SIG-M5 treated with dmso at 0.1 percent for 504 hours (cell line): ENCODE data around the gene XRCC5.
"Not testable (repeated sequence)": the region's sequence is repeated elsewhere in the genome, so short reads cannot be mapped to it uniquely, and the experiment has no call there.

Source experiments
- DNase-seq: peaks from one replicate; lab custom pipeline; 2025; ENCODE audit not compliant: unreplicated experiment; lab: John Stamatoyannopoulos, UW

Gene XRCC5

GRCh38 chr2:216192931-216193330 lies 83.8 kb downstream of the XRCC5 start:
- no peak for DNase-seq

- DNase-seq, result no peak
Observed at GRCh38 chr2:216194013-216194412, 84.9 kb downstream of the XRCC5 start.

GRCh38 chr2:216194561-216194960 lies 85.4 kb downstream of the XRCC5 start:
- DNase-seq, result no peak

- no peak for DNase-seq
Observed at GRCh38 chr2:216195565-216196029, 86.4 kb downstream of the XRCC5 start.

GRCh38 chr2:216201692-216202306 lies 92.7 kb downstream of the XRCC5 start:
- no peak for DNase-seq

- no peak for DNase-seq
Observed at GRCh38 chr2:216202626-216203250, 93.6 kb downstream of the XRCC5 start.

- DNase-seq, result peak; percentile 78
Observed at GRCh38 chr2:216205486-216205885, 96.3 kb downstream of the XRCC5 start.

- DNase-seq, result peak; percentile 48
Observed at GRCh38 chr2:216206041-216206703, 97.0 kb downstream of the XRCC5 start.

- DNase-seq, result no peak
Observed at GRCh38 chr2:216206821-216207220, 97.7 kb downstream of the XRCC5 start.

- DNase-seq, result not testable (repeated sequence)
Observed at GRCh38 chr2:216208661-216209060, 99.5 kb downstream of the XRCC5 start.

- DNase-seq, result peak; percentile 26
Observed at GRCh38 chr2:216210701-216211540, 101.8 kb downstream of the XRCC5 start.

- DNase-seq, result no peak
Observed at GRCh38 chr2:216211614-216212145, 102.5 kb downstream of the XRCC5 start.

- DNase-seq, result no peak
Observed at GRCh38 chr2:216214768-216215167, 105.6 kb downstream of the XRCC5 start.

- peak; percentile 30 for DNase-seq
Observed at GRCh38 chr2:216215658-216216390, 106.7 kb downstream of the XRCC5 start.

GRCh38 chr2:216216951-216217903 lies 108.1 kb downstream of the XRCC5 start:
- DNase-seq, result no peak

GRCh38 chr2:216217904-216218260 lies 108.7 kb downstream of the XRCC5 start:
- DNase-seq, result no peak

- no peak for DNase-seq
Observed at GRCh38 chr2:216219861-216220260, 110.7 kb downstream of the XRCC5 start.

GRCh38 chr2:216220976-216221375 lies 111.8 kb downstream of the XRCC5 start:
- DNase-seq, result no peak

- DNase-seq, result peak; percentile 9
Observed at GRCh38 chr2:216221811-216222210, 112.7 kb downstream of the XRCC5 start.
